GM18511 (cell line): ENCODE data around the gene FOXK1.
"Not testable (repeated sequence)": the region's sequence is repeated elsewhere in the genome, so short reads cannot be mapped to it uniquely, and the experiment has no call there.

ENCODE experiments used
- ATAC-seq: cut with Tn5 transposase; IDR thresholded peaks from one replicate; pipeline ENCODE4 v1.9.1; 2021; ENCODE audit warnings: mild to moderate bottlenecking, moderate library complexity; ENCODE audit not compliant: unreplicated experiment

Gene FOXK1

DNA sequence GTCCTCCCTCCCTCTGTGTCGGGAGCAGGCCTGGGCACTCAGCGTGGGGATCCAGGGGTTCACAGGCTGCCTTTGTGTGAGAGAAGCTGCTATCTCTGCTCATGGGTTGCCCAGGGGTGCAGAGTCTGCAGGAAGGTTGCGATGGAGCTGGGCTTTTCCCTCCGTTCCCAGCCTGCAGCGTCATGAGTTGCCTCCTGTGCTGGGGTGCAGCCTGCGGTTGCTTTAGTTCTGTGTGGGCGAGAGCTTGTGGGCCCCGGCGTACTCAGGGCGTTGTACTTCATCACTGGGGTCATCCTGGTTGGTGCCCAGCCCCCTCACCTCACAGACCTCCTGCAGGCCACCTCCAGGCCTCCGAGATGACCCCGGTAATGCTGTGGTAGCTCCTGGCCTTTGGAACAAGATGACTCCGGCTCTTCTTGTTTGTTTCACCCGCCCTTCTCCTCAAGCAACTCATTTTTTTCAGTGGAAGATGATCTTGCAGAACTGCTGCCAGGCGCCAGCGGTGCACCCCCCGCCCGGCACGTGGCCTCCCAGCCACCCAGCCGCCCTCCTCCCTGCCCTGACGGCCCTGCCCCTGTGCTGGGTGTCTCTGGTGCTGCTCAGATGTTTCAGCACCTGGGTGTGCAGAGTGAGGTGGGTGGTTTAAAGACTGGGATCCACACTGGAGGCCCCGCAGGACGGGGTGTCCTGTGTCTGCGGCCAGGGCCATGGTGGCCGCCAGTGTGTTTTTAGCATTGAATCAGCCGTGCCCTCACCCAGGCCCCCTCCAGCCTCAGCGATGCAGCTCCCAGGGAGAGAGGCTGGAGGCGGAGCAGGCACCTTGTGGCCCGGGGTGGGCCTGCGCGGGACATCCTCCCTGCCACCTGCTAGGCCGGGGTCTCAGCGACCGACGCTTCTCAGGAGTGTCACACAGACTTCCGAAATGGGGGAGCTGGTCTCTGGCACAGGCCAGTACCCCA lies 100.5 kb downstream of the FOXK1 start:
- ATAC-seq: no peak

DNA sequence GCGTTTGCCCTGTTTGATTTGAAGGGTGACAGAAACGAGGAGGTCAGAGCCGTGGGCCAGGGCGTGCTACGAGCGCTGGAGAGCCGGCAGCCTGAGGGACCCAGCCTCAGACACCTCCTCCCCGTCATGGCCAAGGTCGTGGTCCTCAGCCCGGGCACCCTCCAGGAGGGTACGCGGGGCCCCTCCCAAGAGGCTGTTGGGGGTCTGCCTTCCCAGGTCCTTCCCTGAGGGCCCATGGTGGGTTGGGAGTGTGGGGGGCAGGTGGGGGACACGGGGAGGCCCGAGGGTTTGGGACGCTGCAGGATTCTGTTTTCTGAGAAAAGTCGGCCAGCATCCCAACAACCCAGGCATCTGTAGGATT lies 101.2 kb downstream of the FOXK1 start:
- ATAC-seq: no peak

DNA sequence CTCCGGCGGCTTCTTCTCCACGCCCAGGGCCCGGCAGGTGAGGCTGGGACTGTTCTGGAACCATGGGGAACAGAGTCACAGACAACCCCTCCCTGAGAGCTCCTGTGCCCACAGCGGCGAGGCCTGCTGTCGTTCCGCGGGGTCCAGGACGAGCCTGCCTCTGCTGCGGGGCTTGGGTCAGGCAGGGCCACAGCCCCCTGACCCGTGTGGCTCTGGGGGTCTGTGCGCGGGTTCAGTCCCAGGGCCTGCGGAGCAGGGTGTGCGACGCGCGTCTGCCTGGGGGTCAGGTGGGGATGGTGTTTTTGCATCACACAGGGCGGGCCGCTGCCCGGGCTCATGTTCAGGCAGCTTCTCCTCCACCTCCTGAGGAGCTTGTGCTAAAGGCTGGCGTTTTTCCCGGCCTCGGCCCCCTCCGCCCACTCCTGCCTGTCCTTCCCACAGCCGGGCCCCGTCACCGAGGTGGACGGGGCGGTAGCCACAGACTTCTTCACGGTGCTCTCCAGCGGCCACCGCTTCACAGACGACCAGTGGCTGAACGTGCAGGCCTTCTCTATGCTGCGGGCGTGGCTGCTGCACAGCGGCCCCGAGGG lies 101.8 kb downstream of the FOXK1 start:
- ATAC-seq: no peak

DNA sequence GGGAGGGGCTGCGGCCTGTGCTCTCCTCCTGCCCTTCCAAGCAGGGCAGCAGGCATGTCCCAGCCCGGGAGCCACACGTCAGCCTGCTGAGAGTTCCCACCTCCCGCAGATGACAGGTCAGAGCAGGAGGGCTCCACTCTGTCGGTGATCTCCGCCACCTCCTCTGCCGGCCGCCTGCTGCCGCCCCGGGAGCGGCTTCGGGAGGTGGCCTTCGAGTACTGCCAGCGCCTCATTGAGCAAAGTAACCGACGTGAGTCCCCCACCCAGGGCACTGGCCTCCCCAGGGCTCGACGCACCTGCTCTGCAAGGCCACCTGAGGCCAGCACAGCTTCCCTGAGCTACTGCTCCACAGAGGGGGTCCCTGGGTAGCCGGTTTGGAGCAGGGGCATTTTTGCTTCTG lies 102.7 kb downstream of the FOXK1 start:
- no peak for ATAC-seq

DNA sequence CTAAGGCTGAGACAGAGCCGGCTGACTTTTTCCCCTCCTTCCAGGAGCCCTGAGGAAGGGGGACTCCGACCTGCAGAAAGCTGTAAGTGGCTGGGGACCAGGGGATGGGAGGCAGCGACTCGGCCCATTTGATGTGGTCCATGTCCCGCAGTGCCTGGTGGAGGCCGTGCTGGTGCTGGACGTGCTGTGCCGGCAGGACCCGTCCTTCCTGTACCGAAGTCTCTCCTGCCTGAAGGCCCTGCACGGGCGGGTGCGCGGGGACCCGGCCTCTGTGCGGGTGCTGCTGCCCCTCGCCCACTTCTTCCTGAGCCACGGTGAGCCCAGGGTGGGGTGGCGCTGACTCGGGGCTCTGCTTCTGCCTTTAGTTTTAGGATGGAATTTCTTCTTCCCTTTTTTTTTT lies 103.3 kb downstream of the FOXK1 start:
- ATAC-seq: no peak

DNA sequence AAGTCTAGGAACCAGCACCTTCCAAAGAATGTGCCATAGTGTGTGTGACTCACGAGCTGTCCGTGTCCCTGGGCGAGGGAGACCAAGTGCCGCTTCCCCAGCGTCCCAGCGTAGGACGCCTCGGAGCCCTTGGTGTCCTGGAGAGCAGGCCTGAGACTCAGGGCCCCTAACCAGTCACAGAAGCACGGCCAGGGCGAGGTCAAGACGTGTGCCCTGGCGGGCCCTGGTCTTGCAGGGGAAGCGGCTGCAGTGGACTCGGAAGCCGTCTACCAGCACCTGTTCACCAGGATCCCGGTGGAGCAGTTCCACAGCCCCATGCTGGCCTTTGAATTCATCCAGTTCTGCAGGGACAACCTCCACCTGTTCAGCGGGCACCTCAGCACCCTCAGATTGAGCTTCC lies 103.9 kb downstream of the FOXK1 start:
- no peak for ATAC-seq

DNA sequence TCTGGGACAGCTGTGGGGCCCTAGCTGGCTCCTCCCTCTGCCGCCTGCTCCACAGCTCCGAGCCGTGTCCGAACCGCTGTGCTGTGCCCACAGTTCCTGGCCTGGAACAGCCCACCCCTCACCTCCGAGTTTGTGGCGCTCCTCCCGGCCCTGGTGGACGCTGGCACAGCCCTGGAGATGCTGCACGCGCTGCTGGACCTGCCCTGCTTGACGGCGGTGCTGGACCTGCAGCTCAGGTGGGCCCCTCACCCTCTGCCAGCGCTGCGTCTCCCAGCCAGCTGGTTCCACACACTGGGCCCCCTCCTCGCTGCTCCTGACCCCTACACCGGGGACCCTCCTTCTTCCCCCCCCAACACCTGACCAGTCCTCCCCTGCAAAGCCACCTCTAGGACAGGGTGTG lies 105.4 kb downstream of the FOXK1 start:
- ATAC-seq: no peak

DNA sequence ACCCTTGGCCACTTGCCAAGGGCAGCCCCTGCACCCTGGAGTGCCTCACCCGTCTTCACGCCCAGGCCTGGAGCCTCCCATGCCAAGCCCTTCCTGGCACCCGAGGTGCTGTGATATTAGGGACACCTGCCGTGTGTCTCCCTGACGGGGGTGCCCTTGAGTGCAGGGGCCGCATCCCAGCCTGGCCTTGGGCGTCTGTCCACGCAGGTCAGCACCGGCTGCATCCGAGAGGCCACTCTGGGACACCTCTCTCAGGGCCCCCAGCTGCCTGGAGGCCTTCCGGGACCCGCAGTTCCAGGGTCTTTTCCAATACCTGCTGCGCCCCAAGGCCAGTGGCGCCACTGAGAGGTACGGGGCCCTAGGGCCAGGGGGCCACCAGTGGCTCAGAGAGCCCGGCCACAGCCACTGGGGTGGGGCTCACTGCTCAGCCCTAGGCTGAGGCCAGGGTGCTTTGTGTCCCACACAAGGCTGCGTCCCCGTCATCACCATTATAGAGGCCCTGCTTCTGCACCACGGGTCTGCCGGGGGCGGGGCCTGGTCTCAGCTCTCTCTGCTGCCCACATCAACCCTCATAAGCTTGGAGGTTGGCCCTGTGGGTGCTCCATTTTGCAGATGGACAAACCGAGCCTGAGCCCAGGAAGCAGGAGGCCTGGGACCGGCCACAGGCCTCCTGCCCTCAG lies 106.0 kb downstream of the FOXK1 start:
- ATAC-seq: no peak

DNA sequence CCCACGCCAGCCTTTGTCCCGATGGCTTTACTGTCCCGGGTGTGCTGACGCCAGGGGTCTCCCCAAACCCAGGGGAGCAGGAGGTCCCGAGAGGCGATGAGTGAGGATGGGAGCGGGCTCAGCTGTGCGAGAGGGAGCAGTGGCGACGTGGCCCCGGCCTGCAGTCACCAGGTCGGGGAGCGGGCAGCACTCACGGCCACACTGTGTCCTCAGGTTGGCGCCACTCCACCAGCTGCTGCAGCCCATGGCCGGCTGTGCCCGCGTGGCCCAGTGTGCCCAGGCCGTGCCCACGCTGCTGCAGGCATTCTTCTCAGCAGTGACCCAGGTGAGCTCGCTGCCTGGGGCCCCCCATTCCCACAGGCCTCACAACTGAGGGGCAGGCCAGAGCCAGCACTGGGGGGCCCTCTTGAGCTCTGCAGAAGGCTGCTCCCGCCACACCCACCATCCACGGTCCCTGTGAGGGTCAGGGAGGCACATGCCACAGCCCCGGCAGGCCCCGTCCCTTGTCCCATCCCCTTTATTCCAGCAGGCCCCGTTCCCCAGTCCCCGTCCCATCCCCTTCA lies 106.6 kb downstream of the FOXK1 start:
- no peak for ATAC-seq

DNA sequence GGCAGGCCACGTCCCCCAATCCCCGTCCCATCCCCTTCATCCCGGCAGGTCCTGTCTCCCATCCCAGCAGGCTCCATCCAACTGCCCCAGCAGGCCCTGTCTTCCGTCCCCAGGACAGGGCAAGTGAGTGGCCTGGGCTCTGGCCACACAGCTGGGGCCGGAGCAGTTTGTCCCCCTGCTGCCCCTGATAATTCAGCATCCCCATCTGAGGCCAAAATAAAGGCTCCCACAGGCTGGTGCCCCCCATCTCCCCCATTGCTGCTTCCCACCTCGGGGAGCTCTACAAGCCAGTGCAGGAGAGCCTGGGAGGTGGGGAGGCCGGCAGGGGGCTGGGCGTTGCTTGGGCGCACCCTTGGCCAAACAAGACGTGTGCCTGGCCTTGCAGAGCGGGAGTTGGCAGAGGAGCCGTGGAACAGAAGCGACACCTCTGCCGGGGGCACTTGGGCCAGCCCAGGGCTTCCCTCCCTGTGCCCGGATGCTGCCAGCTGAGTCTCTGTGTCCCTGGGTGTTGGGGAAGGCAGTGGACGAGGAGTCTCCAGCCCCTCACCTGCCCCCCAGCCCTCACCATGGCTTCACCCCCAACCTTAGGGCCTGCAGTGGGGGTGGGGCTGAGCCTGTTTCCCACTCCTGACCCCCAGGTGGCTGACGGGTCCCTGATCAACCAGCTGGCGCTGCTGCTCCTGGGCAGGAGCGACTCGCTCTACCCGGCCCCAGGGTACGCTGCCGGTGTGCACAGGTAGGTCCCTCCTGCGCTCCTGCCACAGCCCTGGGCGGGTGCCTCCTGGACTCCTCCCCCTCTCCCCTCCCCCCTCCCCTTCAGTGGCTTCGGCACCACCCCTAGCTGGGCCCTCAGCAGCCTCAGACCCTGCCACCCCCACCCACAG lies 107.3 kb downstream of the FOXK1 start:
- no peak for ATAC-seq

DNA sequence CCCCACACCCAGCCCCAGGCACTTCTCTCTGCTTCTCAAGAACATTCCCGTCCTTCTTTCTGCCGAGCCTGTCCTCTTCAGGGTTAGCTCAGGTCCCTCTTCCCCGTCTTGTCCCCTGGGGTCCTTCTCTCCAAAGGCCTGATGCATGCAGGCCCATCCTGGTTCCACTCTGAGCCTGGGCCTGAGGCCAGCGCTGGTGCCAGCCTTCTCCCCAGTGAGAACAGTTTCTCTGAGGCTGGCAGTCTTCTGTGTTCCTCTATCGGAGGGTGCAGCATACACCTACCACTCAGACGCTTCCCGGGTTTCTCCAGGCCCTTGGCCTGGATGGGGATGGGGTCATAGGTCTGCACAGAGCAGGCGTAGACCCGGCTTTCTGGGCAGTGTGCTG lies 108.0 kb downstream of the FOXK1 start:
- ATAC-seq: no peak

DNA sequence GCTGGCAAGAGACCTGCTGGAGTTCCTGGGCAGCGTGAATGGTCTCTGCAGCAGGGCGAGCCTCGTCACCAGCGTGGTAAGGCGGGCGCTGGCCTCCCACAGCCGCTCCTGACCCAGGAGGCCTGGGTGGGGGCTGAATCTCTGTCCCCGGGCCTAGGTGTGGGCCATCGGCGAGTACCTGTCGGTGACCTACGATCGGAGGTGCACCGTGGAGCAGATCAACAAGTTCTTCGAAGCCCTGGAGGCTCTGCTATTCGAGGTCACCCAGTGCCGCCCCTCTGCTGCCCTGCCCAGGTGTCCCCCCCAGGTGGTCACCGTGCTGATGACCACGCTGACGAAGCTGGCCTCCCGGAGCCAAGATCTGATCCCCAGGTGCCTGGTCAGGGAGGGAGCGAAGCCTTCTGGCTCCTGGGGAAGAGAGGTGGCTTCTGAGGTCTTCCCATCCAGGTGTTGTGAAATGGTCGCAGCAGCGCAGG lies 108.5 kb downstream of the FOXK1 start:
- ATAC-seq: no peak

DNA sequence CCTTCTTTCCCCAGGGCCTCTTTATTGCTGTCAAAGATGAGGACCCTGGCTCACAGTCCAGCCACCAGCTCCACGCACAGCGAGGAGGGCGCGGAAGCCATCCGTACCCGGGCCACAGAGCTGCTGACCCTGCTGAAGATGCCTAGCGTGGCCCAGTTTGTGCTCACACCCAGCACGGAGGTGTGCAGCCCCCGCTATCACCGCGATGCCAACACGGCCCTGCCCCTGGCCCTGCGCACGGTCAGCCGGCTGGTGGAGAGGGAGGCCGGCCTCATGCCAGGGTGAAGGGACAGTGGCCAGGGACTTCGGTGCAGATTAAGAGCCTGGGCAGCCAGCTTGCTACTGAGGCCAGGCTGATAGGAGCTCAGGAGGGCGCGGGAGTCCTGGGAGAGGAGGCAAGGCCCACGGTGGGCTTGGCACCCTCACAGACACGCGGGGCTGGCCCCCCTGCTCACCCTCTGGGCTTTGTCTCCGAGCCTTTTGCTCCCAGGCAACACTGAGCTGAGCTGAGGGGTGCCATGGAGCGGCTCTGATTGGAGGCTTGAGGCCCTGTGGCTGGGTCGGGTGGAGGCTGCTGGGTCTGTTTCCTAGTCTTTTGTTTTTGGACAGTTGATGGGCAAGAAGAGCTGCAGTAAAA lies 109.1 kb downstream of the FOXK1 start:
- no peak for ATAC-seq

DNA sequence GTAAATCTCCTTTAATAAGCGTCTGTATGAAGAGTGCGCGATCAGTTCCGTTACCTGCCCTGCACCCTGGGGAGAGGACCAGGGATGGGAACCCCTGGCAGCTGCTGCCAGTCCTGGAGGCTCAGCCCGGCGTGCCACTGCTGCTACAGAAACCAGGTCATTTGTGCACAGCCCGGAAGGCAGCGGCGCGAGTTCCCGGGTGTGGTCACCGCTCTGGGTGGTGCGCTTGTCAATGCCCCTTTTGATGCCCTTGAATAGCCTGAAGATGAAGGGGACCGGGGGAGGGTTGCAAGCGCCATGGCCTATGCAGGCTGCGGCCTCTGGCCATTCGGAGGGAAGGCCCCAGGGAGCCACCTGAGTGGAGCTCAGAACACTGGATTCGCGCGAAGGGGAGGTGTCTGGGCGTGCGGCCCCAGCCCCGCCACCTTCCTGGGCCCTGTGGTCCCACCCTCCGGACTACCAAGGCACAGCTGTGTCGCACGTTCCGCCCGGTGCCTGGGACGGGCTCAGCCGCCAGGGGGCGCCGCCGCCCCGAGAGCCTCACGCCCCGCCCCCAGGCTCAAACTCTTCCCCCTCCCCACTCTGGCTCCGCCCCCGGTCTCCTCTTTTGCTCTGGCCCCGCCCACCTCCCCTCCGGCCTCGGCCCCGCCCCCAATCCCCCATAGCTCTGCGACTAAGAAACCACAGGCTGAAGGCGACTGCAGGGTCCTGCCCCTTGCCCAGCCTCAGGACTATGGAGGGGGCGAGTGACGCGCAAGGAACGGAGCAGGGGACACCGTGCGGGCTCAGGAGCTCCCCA lies 109.8 kb downstream of the FOXK1 start:
- ATAC-seq: no peak

DNA sequence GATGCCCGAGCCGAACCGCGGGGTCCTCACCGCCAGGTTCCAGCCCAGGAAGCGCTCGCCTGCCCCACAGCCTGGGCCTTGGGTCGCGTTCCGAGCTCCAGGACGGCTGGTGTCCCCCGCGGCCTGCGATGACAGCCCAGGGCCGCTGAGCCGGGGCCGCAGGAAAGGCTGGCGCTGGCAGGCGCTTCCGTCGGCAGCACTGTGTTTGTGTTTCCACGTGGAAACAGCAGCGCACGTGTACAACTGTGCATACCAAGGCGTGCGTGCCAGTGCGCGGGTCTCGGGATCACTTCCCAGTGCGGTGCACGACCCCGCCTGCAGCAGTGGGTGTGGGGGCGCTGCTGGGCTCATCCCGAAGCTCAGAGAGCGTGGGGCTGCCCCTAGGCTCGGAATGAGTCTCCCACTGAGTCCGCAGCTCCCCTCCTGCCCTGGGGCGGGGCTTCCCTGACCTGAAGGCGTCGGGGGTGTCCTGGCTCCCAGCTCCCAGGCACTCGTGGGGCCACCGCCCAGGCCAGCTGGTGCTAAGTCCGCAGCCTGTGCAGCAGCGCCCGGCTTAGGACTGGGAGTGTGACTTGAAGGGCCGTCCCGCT lies 110.5 kb downstream of the FOXK1 start:
- no peak for ATAC-seq

DNA sequence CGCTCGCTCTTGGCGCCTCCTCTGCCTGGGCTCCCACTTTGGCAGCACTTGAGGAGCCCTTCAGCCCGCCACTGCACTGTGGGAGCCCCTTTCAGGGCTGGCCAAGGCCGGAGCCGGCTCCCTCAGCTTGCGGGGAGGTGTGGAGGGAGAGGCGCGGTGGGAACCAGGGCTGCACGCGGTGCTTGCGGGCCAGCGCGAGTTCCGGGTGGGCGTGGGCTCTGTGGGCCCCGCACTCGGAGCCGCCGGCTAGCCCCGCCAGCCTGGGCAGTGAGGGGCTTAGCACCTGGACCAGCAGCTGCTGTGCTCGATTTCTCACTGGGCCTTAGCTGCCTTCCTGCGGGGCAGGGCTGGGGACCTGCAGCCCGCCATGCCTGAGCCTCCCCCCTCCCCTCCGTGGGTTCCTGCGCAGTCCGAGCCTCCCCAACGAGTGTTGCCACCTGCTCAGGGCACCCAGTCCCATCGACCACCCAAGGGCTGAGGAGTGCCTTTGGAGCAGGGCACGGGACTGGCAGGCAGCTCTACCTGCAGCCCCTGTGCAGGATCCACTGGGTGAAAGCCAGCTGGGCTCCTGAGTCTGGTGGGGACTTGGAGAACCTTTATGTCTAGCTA lies 111.4 kb downstream of the FOXK1 start:
- ATAC-seq: not testable (repeated sequence)

DNA sequence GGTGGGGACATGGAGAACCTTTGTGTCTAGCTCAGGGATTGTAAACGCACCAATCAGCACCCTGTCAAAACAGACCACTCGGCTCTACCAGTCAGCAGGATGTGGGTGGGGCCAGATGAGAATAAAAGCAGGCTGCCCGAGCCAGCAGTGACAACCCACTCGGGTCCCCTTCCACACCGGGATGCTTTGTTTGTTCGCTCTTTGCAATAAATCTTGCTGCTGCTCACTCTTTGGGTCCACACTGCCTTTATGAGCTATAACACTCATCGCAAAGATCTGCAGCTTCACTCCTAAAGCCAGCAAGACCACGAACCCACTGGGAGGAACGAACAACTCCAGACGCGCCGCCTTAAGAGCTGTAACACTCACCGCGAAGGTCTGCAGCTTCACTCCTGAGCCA lies 112.1 kb downstream of the FOXK1 start:
- not testable (repeated sequence) for ATAC-seq

DNA sequence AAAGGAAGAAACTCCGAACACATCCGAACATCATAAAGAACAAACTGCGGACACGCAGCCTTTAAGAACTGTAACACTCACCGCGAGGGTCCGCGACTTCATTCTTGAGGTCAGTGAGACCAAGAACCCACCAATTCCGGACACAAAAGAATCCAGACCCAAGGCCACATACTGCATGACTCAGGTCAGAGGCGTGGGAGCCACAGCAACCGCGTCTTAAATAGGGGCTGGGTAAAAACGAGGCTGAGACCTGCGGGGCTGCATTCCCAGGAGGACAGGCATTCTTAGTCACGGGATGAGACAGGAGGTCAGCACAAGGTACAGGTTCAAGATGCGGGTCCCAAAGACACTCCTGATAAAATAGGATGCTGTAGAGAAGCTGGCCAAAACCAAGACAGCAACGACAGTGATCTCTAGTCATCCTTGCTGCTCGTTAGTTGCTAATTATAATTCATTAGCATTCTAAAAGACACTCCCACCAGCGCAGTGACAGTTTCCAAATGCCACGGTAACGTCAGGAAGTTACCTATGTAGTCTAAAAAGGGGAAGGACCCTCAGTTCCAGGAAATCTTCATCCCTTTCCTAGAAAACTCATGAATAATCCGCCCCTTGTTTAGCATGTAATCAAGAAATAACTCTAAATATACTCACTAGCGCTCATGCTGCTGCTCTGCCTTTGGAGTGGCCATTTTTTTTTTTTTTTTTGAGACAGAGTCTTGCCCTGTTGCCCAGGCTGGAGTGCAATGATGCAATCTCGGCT lies 112.7 kb downstream of the FOXK1 start:
- no peak for ATAC-seq
